Activated T-cell treated with anti-CD3 and anti-CD28 coated beads, Interleukin-2, amount 50 U/mL, for 72 hours (primary cell): ENCODE measurements around the gene GRID1. TPM values are rescaled to one million over a fixed set of nuclear protein-coding genes. Genes with fewer than 3 reads are reported as not detected.
"Not testable (repeated sequence)": the region's sequence is repeated elsewhere in the genome, so short reads cannot be mapped to it uniquely, and the experiment has no call there.

Experiments
- ATAC-seq, 2 donors: fragments of 150-1000 bp; cut with Tn5 transposase; replicated peaks in 1 of 2; 2 replicates each; pipeline ENCODE4 v1.10.0; 2021; ENCODE audit warnings: moderate library complexity in 2 of 2, mild to moderate bottlenecking in 1 of 2
- DNase-seq, 2 donors: peaks; one replicate each; pipeline ENCODE4 v3.0.0; 2021 to 2022; ENCODE audit warnings: mixed read lengths in 1 of 2
- H3K27ac Mint-ChIP-seq: one replicate; pipeline ENCODE4 v1.8.0; 2022; ENCODE audit warnings: mild to moderate bottlenecking, moderate library complexity, mixed read lengths
- H3K27me3 Mint-ChIP-seq: one replicate; pipeline ENCODE4 v1.8.0; 2022; ENCODE audit warnings: low read depth, mixed read lengths
- H3K36me3 Mint-ChIP-seq, 2 donors: one replicate each; pipeline ENCODE4 v1.8.0; 2022; ENCODE audit warnings: mixed read lengths in 2 of 2, mild to moderate bottlenecking in 1 of 2; ENCODE audit not compliant: insufficient read depth in 2 of 2
- H3K4me1 Mint-ChIP-seq: one replicate; pipeline ENCODE4 v1.8.0; 2022; ENCODE audit warnings: low read depth, mixed read lengths
- H3K4me3 Mint-ChIP-seq, 2 donors: one replicate each; pipeline ENCODE4 v1.8.0; 2022; ENCODE audit warnings: mild to moderate bottlenecking in 2 of 2, mixed read lengths in 2 of 2, moderate library complexity in 2 of 2
- H3K9me3 Mint-ChIP-seq, 2 donors: one replicate each; pipeline ENCODE4 v1.8.0; 2022; ENCODE audit warnings: mixed read lengths in 2 of 2
- total RNA-seq, 2 donors: library from RNA; stranded (reverse); gene quantifications; one replicate each; pipeline ENCODE4 v1.2.3, GENCODE V29; 2022

GRID1 gene
- total RNA-seq, 2 donors from 2014 or later: not detected

DNA sequence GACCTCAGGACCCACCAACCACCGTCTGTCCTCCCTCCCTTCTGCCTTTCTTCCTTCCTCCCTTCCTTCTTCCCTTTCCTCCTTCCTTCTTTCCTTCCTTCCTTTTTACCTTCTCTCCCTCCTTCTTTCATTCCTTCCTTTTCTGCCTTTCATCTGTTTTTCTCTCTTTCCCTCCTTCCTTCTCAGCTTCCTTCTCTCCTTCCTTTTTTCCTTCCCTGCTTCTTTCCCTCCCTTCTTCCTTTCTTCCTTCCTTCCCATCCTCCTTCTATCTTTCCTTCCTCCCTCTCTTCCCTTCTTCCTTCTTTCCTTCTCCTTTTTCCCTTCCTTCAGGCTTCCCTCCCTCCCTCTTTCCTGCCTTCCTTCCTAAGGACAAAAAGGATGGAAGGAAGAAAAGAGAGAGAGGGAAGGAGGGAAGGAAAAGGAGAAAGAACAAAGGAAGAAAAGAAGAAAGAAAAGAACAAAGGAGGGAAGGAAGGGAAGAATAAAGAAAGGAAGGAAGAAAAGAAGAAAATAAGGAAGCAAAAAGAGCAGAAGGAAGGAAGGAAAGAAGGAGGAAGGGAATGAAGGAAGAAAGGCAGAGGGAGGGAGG lies 405.0 kb downstream of the GRID1 start:
- Mint-ChIP-seq H3K4me1 (no peaks in the 10 kb centered on the region), H3K4me3 (no peak overlapping the region), H3K36me3 (peaks cover 6 to 8% of the 10 kb centered on the region in 2 donors), H3K9me3 (peaks cover 5 to 13% of the 10 kb centered on the region in 2 donors), H3K27me3 (peaks cover 23% of the 10 kb centered on the region), H3K27ac (no peak overlapping the region)
- DNase-seq: no peak
- ATAC-seq: no peak

DNA sequence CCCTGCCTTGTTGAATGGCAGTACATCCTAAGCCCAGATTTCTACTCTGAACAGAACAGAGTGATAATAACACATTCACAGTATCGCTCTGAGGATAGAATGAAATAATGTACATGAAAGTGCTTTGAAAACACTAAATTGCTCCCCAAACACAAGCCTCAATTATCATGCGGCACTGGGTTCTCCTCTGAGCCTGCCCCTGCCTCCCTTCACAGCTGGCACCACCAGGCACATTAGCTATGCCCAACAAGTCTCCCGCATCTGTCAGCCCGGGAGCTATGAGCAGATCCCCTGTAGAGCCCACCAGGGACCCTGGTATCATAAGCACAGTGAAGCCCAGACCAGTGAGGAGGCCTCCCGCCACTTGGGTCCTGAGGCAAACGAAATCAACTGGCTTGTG lies 405.5 kb downstream of the GRID1 start:
- Mint-ChIP-seq H3K9me3 (peaks cover 5 to 13% of the 10 kb centered on the region in 2 donors), H3K27me3 (peaks cover 23% of the 10 kb centered on the region), H3K4me1 (no peaks in the 10 kb centered on the region), H3K36me3 (peaks cover 6 to 8% of the 10 kb centered on the region in 2 donors), H3K4me3 (no peak overlapping the region), H3K27ac (no peak overlapping the region)
- ATAC-seq (no peak), DNase-seq (no peak)

DNA sequence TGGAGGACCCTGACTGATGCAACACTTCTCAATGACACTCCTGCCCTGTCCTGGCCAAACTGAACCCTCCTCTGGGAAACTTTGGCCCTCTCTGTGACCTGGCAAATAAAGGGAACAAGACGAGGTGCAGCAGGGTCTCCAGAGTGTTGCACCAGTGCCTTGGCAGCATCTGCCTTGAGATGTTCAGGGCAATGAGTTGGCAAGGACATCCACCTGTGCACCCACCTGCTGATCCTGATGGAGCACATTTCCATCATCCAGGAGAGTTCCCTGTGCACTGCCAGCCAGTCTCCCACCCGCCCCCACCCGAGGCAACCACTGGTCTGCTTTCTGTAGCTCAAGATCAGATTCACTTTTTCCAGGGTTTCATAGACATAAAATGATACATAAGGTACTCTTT lies 407.4 kb downstream of the GRID1 start:
- H3K9me3 Mint-ChIP-seq: peaks cover 5 to 11% of the 10 kb centered on the region in 2 donors
- DNase-seq (no peak), ATAC-seq (no peak)
- H3K36me3 Mint-ChIP-seq: peaks cover 6% of the 10 kb centered on the region in 2 donors
- H3K27ac Mint-ChIP-seq: no peak overlapping the region
- peaks cover 21% of the 10 kb centered on the region for H3K27me3 Mint-ChIP-seq
- H3K4me1 Mint-ChIP-seq: no peaks in the 10 kb centered on the region
- H3K4me3 Mint-ChIP-seq: no peak overlapping the region

DNA sequence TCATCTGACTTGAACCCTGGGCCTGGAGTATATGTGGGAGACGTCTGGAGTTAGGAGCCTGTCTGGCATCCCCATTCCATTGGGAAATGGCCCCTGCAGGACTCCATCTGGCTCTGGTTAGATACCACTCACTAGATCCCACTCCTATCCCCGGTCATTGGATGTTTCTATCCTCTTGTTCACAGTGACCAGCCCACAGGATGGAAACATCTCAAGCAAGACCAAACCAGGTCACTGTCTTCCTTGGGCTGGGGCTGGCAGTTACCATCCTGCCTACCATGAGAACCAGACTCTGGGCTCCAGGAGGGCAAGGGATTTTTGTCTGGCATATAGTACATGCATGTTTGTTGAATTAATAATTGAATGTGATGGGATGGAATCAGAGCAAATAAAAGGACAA lies 415.7 kb downstream of the GRID1 start:
- no peaks in the 10 kb centered on the region for H3K4me1 Mint-ChIP-seq
- H3K4me3 Mint-ChIP-seq: no peak overlapping the region
- DNase-seq (no peak), ATAC-seq (no peak)
- H3K27ac Mint-ChIP-seq: no peak overlapping the region
- no peaks in the 10 kb centered on the region for H3K9me3 Mint-ChIP-seq
- peaks cover 16% of the 10 kb centered on the region for H3K27me3 Mint-ChIP-seq
- no peaks in the 10 kb centered on the region for H3K36me3 Mint-ChIP-seq

DNA sequence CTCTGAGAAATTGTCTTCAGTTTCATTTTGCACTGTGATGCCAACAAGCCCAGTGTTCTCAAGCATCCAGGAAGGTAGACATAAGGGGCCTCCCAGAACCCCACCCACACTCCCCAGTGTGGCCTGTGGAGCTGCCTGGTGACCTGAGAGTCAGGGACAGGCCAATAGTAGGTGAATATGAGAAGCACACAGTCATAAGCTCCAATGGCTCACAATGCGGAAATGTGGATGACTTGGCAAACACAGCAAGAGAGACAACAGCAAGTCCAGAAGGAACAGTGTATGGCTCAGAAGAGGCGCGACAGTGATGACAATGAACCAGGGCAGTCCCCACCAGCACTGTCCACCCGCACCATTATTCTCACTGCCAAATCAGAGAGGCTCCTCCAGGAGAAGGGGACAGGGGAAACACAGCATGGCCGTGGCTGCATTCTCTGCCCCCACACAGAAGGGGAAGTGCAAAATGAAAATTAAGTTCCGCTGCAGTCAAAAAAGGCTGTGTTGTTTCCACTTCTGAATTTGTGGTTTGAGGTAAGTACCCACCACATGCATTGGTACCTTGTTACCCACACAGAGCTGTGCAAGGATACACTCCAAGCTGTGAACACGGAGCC lies 419.8 kb downstream of the GRID1 start:
- no peak for DNase-seq
- Mint-ChIP-seq H3K4me3 (no peak overlapping the region), H3K36me3 (no peaks in the 10 kb centered on the region), H3K27me3 (peaks cover 25% of the 10 kb centered on the region), H3K4me1 (no peaks in the 10 kb centered on the region), H3K9me3 (no peaks in the 10 kb centered on the region), H3K27ac (no peak overlapping the region)
- peak in 1 of 2 donors; percentile 26 for ATAC-seq

DNA sequence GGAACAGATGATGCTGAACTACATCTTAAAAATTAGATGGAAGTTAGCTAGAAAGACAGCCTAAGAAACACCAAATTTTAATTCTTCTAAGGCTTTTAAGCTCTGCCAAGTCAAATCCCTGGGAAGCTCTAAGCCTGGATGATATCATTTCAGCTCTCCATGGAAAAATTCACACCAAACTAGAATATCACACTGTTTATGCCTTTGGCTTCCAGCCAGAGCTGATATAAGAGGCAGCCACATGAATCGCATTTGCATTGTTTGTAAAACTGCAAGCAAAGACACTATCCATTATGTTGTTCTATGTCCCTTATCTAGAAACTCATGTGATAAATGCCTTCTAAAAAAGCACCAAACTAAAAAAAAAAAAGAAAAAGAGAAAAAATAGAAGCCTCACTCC lies 430.4 kb downstream of the GRID1 start:
- H3K27me3 Mint-ChIP-seq: peaks cover 9% of the 10 kb centered on the region
- H3K4me3 Mint-ChIP-seq: no peak overlapping the region
- H3K36me3 Mint-ChIP-seq: no peaks in the 10 kb centered on the region
- no peak overlapping the region for H3K27ac Mint-ChIP-seq
- H3K9me3 Mint-ChIP-seq: no peaks in the 10 kb centered on the region
- ATAC-seq (no peak), DNase-seq (no peak)
- H3K4me1 Mint-ChIP-seq: no peaks in the 10 kb centered on the region

DNA sequence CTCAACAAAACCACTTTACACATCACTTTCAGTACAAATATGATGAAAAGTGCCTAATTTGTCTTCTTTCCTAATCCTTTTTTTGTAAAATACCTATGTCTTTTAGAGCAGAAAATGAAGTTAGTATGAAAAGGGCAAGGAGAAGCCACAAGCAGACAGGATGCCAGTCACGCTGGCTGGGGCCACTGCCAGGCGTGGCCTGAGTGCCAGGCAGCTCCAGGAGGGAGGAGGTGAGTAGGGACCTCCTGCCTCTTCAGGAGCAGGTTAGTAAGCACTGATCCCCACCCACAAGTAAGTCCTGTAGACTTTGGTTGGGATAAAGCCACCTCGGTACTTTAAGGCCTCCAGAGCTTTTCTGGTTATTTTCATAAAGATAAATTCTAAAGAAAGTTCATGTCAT lies 432.0 kb downstream of the GRID1 start:
- no peak overlapping the region for H3K27ac Mint-ChIP-seq
- peaks cover 9% of the 10 kb centered on the region for H3K27me3 Mint-ChIP-seq
- no peaks in the 10 kb centered on the region for H3K4me1 Mint-ChIP-seq
- ATAC-seq: no peak
- H3K4me3 Mint-ChIP-seq: no peak overlapping the region
- DNase-seq: no peak
- no peaks in the 10 kb centered on the region for H3K36me3 Mint-ChIP-seq
- H3K9me3 Mint-ChIP-seq: no peaks in the 10 kb centered on the region

DNA sequence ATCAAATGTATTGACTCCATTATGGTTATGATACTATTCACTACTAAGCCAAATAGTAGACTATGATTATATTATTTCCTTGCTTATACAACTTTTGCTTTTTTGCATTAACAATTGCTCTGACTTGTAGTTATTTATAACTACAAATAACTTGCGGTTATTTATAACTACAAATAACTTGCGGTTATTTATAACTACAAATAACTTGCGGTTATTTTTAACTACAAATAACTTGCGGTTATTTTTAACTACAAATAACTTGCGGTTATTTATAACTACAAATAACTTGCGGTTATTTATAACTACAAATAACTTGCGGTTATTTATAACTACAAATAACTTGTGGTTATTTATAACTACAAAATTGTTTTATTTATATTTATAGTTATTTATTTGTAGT lies 436.6 kb downstream of the GRID1 start:
- H3K27me3 Mint-ChIP-seq, H3K4me1 Mint-ChIP-seq: not testable (repeated sequence)

DNA sequence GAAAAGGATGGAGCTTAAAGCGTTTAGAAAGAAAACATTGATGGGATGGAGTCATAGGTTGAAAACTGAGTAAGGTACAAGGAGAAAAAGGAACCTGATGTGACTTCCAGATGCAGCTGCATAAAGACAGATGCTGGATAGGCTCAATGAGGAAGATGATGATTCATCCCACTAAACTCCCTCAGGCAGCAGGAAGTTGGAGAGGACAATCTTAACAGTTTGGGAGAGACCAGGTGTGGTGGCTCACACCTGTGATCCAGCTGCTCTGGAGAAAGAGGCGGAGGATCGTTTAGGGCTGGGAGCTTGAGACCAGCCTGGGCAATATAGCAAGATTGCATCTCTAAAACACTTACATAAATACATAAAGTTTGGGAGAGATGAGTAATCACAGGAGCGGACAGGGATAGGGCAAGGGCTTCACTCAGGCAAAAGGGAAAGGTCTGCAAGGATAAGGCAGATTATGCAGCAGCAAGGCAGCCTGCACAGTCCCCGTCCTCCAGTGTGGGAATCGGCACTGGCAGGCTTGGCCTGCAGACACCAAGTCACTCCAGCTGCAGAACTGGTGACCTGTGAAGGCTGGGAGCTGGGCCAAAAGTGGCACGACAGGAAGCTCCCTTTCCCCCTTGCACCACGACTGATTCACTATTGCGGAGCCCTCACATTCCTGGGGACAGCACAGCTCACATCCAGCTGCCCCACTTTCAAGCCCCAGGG lies 438.5 kb downstream of the GRID1 start:
- H3K4me1 Mint-ChIP-seq: no peaks in the 10 kb centered on the region
- no peak overlapping the region for H3K27ac Mint-ChIP-seq
- DNase-seq (no peak), ATAC-seq (no peak)
- peaks cover 9% of the 10 kb centered on the region for H3K27me3 Mint-ChIP-seq
- H3K9me3 Mint-ChIP-seq: no peaks in the 10 kb centered on the region
- H3K36me3 Mint-ChIP-seq: no peaks in the 10 kb centered on the region
- H3K4me3 Mint-ChIP-seq: no peak overlapping the region

More for the DNA sequence above, 436.6 kb downstream of the GRID1 start:
- not testable (repeated sequence) for H3K36me3 Mint-ChIP-seq, ATAC-seq, H3K4me3 Mint-ChIP-seq, DNase-seq, H3K27ac Mint-ChIP-seq, H3K9me3 Mint-ChIP-seq

DNA sequence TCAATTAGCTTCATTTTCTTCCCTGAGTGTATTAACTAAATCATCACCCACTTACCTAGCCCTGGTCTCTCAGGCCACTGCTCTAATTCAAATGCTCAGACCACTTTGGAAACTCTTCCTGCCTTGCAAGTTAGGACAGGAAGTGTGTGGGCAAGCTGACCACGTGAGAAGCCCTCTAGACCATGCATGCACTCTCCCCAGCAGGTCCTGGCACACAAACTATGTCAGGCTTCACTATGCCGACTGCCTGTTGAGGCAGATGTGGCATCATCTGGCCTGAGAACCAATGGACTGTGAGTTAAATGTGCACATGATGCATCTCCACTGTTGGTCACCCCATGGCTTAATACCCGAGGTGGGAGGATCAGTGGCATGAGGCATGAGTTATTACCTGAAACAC lies 439.6 kb downstream of the GRID1 start:
- DNase-seq: no peak
- no peak overlapping the region for H3K27ac Mint-ChIP-seq

DNA sequence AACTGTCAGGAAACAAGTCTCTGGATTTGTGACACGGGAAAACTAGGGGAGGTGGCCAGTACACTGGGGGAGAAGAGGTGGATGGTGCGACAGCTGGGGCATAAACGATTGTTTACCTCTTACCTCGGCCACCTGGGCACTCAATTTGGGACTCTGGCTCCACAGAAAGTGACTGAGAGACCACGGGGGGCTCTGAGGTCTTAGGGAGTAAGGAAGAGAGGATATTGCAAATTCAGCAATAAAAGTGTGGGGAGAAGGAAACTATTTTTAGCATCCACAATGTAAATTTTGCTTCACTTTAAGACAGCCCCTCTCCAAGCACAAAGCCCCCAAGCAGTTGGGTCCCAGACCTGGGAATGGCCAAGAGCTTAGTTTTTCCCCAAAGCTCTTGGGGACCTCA lies 440.5 kb downstream of the GRID1 start:
- Mint-ChIP-seq H3K27ac (no peak overlapping the region), H3K4me3 (no peak overlapping the region), H3K4me1 (no peaks in the 10 kb centered on the region), H3K9me3 (no peaks in the 10 kb centered on the region), H3K27me3 (no peaks in the 10 kb centered on the region), H3K36me3 (no peaks in the 10 kb centered on the region)
- DNase-seq (no peak), ATAC-seq (no peak)

More for the DNA sequence above, 439.6 kb downstream of the GRID1 start:
- no peaks in the 10 kb centered on the region for H3K4me1 Mint-ChIP-seq
- no peak overlapping the region for H3K4me3 Mint-ChIP-seq
- H3K36me3 Mint-ChIP-seq: no peaks in the 10 kb centered on the region
- peaks cover 2% of the 10 kb centered on the region for H3K27me3 Mint-ChIP-seq
- H3K9me3 Mint-ChIP-seq: no peaks in the 10 kb centered on the region
- ATAC-seq: no peak

DNA sequence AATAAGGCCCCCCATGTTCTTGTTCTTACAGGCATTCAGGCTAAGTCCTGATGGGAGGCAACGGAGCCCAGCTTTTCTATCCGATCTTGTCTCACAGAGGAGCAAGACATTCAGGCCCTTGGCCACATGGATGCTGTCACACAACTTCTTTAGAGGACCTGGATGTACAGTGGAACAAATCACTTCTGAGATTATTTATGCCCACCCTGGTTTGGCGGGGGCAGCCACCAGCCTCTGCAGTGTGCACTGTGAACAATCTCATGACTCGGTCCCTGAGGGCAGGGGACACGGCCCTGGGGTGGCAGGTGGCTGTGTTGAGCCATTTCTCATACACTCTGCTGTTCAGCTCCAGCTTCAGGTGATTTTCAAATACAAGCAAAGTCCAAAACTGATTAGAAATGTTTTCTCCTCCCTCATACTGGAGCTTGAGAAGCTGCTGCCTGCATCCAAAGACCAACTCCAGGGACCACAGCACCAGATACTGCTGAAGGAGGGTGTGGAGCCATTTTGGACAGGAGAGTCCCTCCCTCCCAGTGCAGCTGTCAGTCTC lies 441.3 kb downstream of the GRID1 start:
- no peak for ATAC-seq
- Mint-ChIP-seq H3K27me3 (no peaks in the 10 kb centered on the region), H3K4me1 (no peaks in the 10 kb centered on the region), H3K9me3 (no peaks in the 10 kb centered on the region), H3K4me3 (no peak overlapping the region), H3K27ac (no peak overlapping the region), H3K36me3 (no peaks in the 10 kb centered on the region)
- no peak for DNase-seq

DNA sequence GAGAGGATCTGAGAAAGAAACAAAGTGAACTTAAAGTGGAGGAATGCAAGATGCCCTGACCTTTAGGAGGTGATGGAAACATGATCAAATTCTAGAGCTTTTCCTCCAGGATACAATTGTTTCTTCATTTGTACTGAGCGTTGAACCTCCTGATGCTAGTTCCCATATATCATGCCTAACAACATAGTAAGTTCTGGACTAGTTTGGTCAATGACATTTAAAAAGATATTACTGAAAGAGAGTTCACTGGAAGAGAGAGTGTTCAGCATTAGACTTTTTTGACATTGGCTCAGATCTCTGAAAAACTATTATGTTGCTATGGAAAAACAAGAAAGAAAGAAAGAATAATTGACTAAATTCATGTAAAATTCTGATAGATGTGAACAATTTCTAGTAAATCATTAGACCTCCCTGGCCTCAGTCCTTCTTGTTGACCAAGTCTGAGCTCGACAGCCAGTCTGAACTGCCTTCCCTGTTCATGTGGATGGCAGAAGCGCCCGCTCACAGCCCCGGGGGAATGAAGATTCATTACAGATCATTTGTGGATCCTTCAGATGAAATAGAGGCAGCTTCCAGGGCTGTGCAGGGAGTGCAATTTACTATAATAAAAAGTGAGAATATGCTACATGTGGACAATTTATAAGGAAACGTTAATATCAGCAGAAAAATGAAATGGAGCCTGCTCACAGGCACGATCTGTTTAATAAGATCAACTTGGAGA lies 442.1 kb downstream of the GRID1 start:
- no peaks in the 10 kb centered on the region for H3K36me3 Mint-ChIP-seq
- ATAC-seq (no peak), DNase-seq (no peak)
- H3K27me3 Mint-ChIP-seq: peaks cover 4% of the 10 kb centered on the region
- no peak overlapping the region for H3K4me3 Mint-ChIP-seq
- H3K4me1 Mint-ChIP-seq: no peaks in the 10 kb centered on the region
- H3K27ac Mint-ChIP-seq: no peak overlapping the region
- no peaks in the 10 kb centered on the region for H3K9me3 Mint-ChIP-seq
